Measurements from ENCODE around the gene DEPDC5. TPM values are rescaled to one million over a fixed set of nuclear protein-coding genes. Genes with fewer than 3 reads are reported as not detected.

DEPDC5 gene
- total RNA-seq, 4 donors from 2014 or later, result 26.6 to 94.1 (median 38.8) TPM

GRCh38 chr22:31838917-31839316, 85.1 kb downstream of the DEPDC5 start:
- no peaks in the 10 kb centered on the region for H3K4me1 ChIP-seq
- no peaks in the 10 kb centered on the region for H3K27me3 ChIP-seq
- H3K27ac ChIP-seq, result no peak overlapping the region
- H3K4me3 ChIP-seq, result no peak overlapping the region
- TF ChIP-seq CTCF (IDR thresholded peaks at IDR 0.05) (no peak), POLR2A (IDR thresholded peaks at IDR 0.05) (no peak)
- peaks cover 0 to 81% (median 0%) of the 10 kb centered on the region in 3 donors for H3K36me3 ChIP-seq
- H3K9me3 ChIP-seq, result no peaks in the 10 kb centered on the region
- DNase-seq, result no peak

- TF ChIP-seq POLR2A (IDR thresholded peaks at IDR 0.05) (no peak), CTCF (IDR thresholded peaks at IDR 0.05) (no peak)
- Histone ChIP-seq H3K4me3 (no peak overlapping the region), H3K27ac (no peak overlapping the region), H3K36me3 (peaks cover 0 to 78% (median 0%) of the 10 kb centered on the region in 3 donors), H3K27me3 (no peaks in the 10 kb centered on the region), H3K4me1 (no peaks in the 10 kb centered on the region), H3K9me3 (no peaks in the 10 kb centered on the region)
- no peak for DNase-seq
These were observed 86.2 kb downstream of the DEPDC5 start for GRCh38 chr22:31839986-31840385.

GRCh38 chr22:31840585-31840984, 86.8 kb downstream of the DEPDC5 start:
- Histone ChIP-seq H3K36me3 (peaks cover 0 to 78% (median 0%) of the 10 kb centered on the region in 3 donors), H3K27me3 (no peaks in the 10 kb centered on the region), H3K27ac (no peak overlapping the region), H3K4me1 (no peaks in the 10 kb centered on the region), H3K4me3 (no peak overlapping the region), H3K9me3 (no peaks in the 10 kb centered on the region)
- no peak for TF ChIP-seq CTCF (IDR thresholded peaks at IDR 0.05)
- TF ChIP-seq POLR2A (IDR thresholded peaks at IDR 0.05), result no peak
- DNase-seq, result no peak

- DNase-seq, result no peak
- TF ChIP-seq POLR2A (IDR thresholded peaks at IDR 0.05) (no peak), CTCF (IDR thresholded peaks at IDR 0.05) (no peak)
- Histone ChIP-seq H3K27ac (no peak overlapping the region), H3K36me3 (peaks cover 0 to 78% (median 0%) of the 10 kb centered on the region in 3 donors), H3K9me3 (no peaks in the 10 kb centered on the region), H3K27me3 (no peaks in the 10 kb centered on the region), H3K4me1 (no peaks in the 10 kb centered on the region), H3K4me3 (no peak overlapping the region)
These were observed 87.4 kb downstream of the DEPDC5 start for GRCh38 chr22:31841078-31841827.

- Histone ChIP-seq H3K36me3 (peaks cover 0 to 85% (median 0%) of the 10 kb centered on the region in 3 donors), H3K4me1 (no peaks in the 10 kb centered on the region), H3K27me3 (no peaks in the 10 kb centered on the region), H3K9me3 (no peaks in the 10 kb centered on the region), H3K4me3 (no peak overlapping the region), H3K27ac (no peak overlapping the region)
- no peak for TF ChIP-seq POLR2A (IDR thresholded peaks at IDR 0.05)
- TF ChIP-seq CTCF (IDR thresholded peaks at IDR 0.05), result no peak
- no peak for DNase-seq
These were observed 89.7 kb downstream of the DEPDC5 start for GRCh38 chr22:31843526-31843925.

All from Peyer's patch (tissue), 4 donors.